GM12878 (cell line): ENCODE measurements around the gene TRAF5. TPM values are rescaled to one million over a fixed set of nuclear protein-coding genes. Genes with fewer than 3 reads are reported as not detected.
A peak's percentile ranks its signal among the peaks of the same experiment; 100 is the strongest.

Experiments
- NFIC ChIP-seq: IDR thresholded peaks from 2 replicates; pipeline ENCODE4 v1.6.1; 2012; ENCODE audit warnings: low read depth, mild to moderate bottlenecking, inconsistent platforms, low read length, moderate library complexity
- SIN3A ChIP-seq: IDR thresholded peaks from 2 replicates; pipeline ENCODE4 v1.6.1; 2012; ENCODE audit warnings: low read depth, low read length, improper control_type of control experiment
- polyA plus RNA-seq, 11 experiments: library from polyadenylated mRNA; depleted of rRNA in 4 of 11; unstranded in 6 of 11; stranded (reverse) in 5 of 11; fragments of >200 nt; fragmentation: Nextera tagmentation in 4 of 11; fragmentation: Illumina TruSeq in 1 of 11; extraction: Ambion mirVana in 4 of 11; extraction: Trizol in 1 of 11; gene quantifications; 1 replicate in 1 of 11; 2 replicates in 10 of 11; pipeline versions ENCODE4 v1.2.1 to v1.2.3, GENCODE V29; 2011 to 2016; ENCODE audit warnings: inconsistent platforms in 2 of 11, missing spikeins in 2 of 11, low read depth in 1 of 11
- total RNA-seq, 4 experiments: library from RNA; depleted of rRNA in 3 of 4; stranded (reverse); fragments of >200 nt in 3 of 4; fragmentation: Illumina TruSeq in 1 of 4; extraction: Trizol in 1 of 4; gene quantifications; 2 replicates each; pipeline versions ENCODE4 v1.2.1 to v1.2.3, GENCODE V29; 2013 to 2021
- TF ChIP-seq, protein P1 (sequence below): fragments of 450-650 bp; formaldehyde crosslinking; IDR thresholded peaks from 2 replicates; pipeline ENCODE4 v1.5.0; 2022; ENCODE audit warnings: mild to moderate bottlenecking, missing genetic modification characterization
- TF ChIP-seq, protein P2 (sequence below): fragments of 450-650 bp; IDR thresholded peaks from 2 replicates; pipeline ENCODE4 v1.6.1; 2017; ENCODE audit warnings: mild to moderate bottlenecking, low read depth, inconsistent platforms; ENCODE audit not compliant: poor library complexity, severe bottlenecking

The TRAF5 gene
- total and polyA plus RNA-seq, 10 of the 15 experiments (the other 5 are each of a cell fraction or from before 2014, with no cell fraction given): 10.6 to 36.5 (median 26.3) TPM

DNA sequence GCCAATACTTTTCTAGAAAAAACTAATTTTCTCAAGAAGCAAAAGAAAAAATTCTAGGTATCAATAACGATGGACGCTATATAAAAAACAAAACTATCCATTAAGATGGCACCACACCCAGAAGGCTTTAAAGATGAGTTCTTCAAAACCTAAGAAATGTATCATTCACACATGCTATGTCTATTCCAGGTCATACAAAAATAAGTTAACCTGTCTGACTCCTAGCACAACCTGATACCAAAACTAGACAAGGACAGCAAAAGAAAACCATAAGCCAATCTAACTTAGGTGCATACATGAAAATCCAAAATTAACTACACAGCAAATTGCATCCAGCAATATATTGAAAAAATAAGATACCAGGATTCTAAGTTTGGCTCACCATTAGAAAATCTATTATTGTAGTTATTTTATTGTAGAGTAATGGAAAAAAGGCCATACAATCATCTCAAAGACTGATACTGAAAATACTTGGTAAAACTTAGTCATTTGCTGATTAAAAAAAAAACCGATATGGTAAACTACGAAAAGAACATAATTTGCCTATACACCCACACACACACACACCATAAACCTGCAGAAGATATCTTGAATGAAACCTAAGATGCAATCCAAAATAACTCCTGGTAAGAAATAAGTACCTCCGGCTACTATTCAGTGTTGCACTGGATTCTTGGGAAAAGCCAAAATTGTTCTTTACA lies 55.0 kb downstream of the TRAF5 start (continued):
- TF ChIP-seq, protein P1, sequence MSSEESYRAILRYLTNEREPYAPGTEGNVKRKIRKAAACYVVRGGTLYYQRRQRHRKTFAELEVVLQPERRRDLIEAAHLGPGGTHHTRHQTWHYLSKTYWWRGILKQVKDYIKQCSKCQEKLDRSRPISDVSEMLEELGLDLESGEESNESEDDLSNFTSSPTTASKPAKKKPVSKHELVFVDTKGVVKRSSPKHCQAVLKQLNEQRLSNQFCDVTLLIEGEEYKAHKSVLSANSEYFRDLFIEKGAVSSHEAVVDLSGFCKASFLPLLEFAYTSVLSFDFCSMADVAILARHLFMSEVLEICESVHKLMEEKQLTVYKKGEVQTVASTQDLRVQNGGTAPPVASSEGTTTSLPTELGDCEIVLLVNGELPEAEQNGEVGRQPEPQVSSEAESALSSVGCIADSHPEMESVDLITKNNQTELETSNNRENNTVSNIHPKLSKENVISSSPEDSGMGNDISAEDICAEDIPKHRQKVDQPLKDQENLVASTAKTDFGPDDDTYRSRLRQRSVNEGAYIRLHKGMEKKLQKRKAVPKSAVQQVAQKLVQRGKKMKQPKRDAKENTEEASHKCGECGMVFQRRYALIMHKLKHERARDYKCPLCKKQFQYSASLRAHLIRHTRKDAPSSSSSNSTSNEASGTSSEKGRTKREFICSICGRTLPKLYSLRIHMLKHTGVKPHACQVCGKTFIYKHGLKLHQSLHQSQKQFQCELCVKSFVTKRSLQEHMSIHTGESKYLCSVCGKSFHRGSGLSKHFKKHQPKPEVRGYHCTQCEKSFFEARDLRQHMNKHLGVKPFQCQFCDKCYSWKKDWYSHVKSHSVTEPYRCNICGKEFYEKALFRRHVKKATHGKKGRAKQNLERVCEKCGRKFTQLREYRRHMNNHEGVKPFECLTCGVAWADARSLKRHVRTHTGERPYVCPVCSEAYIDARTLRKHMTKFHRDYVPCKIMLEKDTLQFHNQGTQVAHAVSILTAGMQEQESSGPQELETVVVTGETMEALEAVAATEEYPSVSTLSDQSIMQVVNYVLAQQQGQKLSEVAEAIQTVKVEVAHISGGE: no peak
- TF ChIP-seq SIN3A (no peak), NFIC (peak; percentile 45)
- TF ChIP-seq, protein P2, sequence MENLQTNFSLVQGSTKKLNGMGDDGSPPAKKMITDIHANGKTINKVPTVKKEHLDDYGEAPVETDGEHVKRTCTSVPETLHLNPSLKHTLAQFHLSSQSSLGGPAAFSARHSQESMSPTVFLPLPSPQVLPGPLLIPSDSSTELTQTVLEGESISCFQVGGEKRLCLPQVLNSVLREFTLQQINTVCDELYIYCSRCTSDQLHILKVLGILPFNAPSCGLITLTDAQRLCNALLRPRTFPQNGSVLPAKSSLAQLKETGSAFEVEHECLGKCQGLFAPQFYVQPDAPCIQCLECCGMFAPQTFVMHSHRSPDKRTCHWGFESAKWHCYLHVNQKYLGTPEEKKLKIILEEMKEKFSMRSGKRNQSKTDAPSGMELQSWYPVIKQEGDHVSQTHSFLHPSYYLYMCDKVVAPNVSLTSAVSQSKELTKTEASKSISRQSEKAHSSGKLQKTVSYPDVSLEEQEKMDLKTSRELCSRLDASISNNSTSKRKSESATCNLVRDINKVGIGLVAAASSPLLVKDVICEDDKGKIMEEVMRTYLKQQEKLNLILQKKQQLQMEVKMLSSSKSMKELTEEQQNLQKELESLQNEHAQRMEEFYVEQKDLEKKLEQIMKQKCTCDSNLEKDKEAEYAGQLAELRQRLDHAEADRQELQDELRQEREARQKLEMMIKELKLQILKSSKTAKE: no peak
